ENCODE results near the gene PPIL3. TPM values are rescaled to one million over a fixed set of nuclear protein-coding genes. Genes with fewer than 3 reads are reported as not detected.

Gene PPIL3
- polyA plus RNA-seq, 1 donor from 2014 or later, result 109 TPM

DNA sequence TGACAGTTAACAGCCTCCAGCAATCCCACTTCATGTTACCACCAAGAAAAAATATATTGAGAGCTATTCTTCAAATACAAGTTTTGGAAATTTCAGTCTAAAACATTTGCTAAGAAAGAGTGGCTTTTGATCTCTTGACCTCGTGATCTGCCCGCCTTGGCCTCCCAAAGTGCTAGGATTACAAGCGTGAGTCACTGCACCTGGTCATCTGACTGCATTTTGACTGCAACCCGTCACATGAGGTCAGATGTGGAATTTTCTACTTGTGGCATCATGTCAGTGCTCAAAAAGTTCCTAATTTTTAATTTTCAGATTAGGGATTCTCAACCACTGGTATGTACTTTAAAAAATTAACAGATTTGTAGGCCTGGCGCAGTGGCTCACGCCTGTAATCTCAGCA is 15.3 kb downstream of the PPIL3 start:
- no peaks in the 10 kb centered on the region for H4K20me1 ChIP-seq (ENCODE audit: insufficient read depth)
- H3K9me2 ChIP-seq (ENCODE audit: insufficient read depth, low read length), result no peaks in the 10 kb centered on the region

GRCh38 chr2:200871151-200871550 is 17.7 kb downstream of the PPIL3 start:
- Histone ChIP-seq H3K36me3 (ENCODE audit: insufficient read depth, low read length) (no peaks in the 10 kb centered on the region), H3F3A (ENCODE audit: insufficient read depth, low read length, poor library complexity, severe bottlenecking) (no peaks in the 10 kb centered on the region), H3K9ac (ENCODE audit: low read length) (no peak overlapping the region), H2AFZ (ENCODE audit: low read depth, low read length) (no peak overlapping the region), H3K79me2 (replicated peaks; ENCODE audit: insufficient read depth, low read length) (no peaks in the 10 kb centered on the region), H3K27me3 (ENCODE audit: insufficient read depth, low read depth, low read length) (no peaks in the 10 kb centered on the region), H3K9me2 (ENCODE audit: insufficient read depth, low read length) (no peaks in the 10 kb centered on the region), H3K4me2 (ENCODE audit: low read length) (no peak overlapping the region), H3K9me3 (ENCODE audit: low read length) (no peaks in the 10 kb centered on the region), H4K20me1 (ENCODE audit: insufficient read depth) (no peaks in the 10 kb centered on the region), H3K27ac (ENCODE audit: low read length) (no peak overlapping the region), H3K4me3 (ENCODE audit: low read length) (no peak overlapping the region)
- no peak for TF ChIP-seq EZH2 (IDR thresholded peaks at IDR 0.05; ENCODE audit: borderline replicate concordance, insufficient read depth, low read length, poor library complexity, severe bottlenecking)
- TF ChIP-seq CTCF (IDR thresholded peaks at IDR 0.05; ENCODE audit: poor library complexity, severe bottlenecking), result no peak
- no peak for TF ChIP-seq MXI1 (conservative IDR thresholded peaks at IDR 0.05; ENCODE audit: poor library complexity, severe bottlenecking)
- TF ChIP-seq SMC3 (conservative IDR thresholded peaks at IDR 0.05; ENCODE audit: poor library complexity), result no peak
- no peak for TF ChIP-seq EP300 (conservative IDR thresholded peaks at IDR 0.05; ENCODE audit: poor library complexity, severe bottlenecking)
- no peak for TF ChIP-seq REST (IDR thresholded peaks at IDR 0.05; ENCODE audit: borderline replicate concordance)
- no peak for TF ChIP-seq TAF1 (IDR thresholded peaks at IDR 0.05; ENCODE audit: low read depth)
- no peak for TF ChIP-seq POLR2AphosphoS5 (IDR thresholded peaks at IDR 0.05)

More for the DNA sequence above, 15.3 kb downstream of the PPIL3 start:
- Histone ChIP-seq H3K36me3 (ENCODE audit: insufficient read depth, low read length) (peaks cover 6% of the 10 kb centered on the region), H3K27ac (ENCODE audit: low read length) (no peak overlapping the region), H3K4me3 (ENCODE audit: low read length) (no peak overlapping the region), H2AFZ (ENCODE audit: low read depth, low read length) (no peak overlapping the region), H3K9me3 (ENCODE audit: low read length) (no peaks in the 10 kb centered on the region), H3K4me2 (ENCODE audit: low read length) (no peak overlapping the region), H3F3A (ENCODE audit: insufficient read depth, low read length, poor library complexity, severe bottlenecking) (no peaks in the 10 kb centered on the region), H3K79me2 (replicated peaks; ENCODE audit: insufficient read depth, low read length) (no peaks in the 10 kb centered on the region), H3K27me3 (ENCODE audit: insufficient read depth, low read depth, low read length) (no peaks in the 10 kb centered on the region), H3K9ac (ENCODE audit: low read length) (no peak overlapping the region)
- TF ChIP-seq TAF1 (IDR thresholded peaks at IDR 0.05; ENCODE audit: low read depth) (no peak), MXI1 (conservative IDR thresholded peaks at IDR 0.05; ENCODE audit: poor library complexity, severe bottlenecking) (no peak), EZH2 (IDR thresholded peaks at IDR 0.05; ENCODE audit: borderline replicate concordance, insufficient read depth, low read length, poor library complexity, severe bottlenecking) (no peak), CTCF (IDR thresholded peaks at IDR 0.05; ENCODE audit: poor library complexity, severe bottlenecking) (no peak)
